ENCODE results near the gene SORBS1.

The SORBS1 gene

GRCh38 chr10:95565336-95565735, 4.2 kb upstream of the SORBS1 start:
- DNase-seq (ENCODE audit: low read depth in 2 of 2), result no peak

DNA sequence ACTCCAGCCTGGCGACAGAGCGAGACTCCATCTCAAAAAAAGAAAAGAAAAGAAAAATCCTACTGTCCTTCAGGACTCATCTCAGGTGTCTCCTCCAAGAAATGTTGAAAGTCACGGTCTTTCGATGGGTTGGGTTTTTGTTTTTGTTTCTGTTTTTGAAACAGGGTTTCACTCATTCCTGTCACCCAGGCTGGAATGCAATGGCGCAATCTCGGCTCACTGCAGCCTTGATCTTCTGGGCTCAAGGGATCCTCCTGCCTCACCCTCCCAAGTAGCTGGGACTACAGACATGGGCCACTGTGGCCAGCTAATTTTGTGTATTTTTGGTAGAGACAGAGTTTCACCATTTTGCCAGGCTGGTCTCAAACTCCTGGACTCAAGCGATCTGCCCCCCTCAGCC, 3.1 kb upstream of the SORBS1 start:
- no peak for DNase-seq (ENCODE audit: low read depth in 2 of 2)

GRCh38 chr10:95562341-95562965, 1.3 kb upstream of the SORBS1 start:
- DNase-seq (ENCODE audit: low read depth in 2 of 2), result no peak

GRCh38 chr10:95561864-95562177, 650 bp upstream of the SORBS1 start:
- no peak for DNase-seq (ENCODE audit: low read depth in 2 of 2)

- peak; percentile 4 to 8 for DNase-seq (ENCODE audit: low read depth in 2 of 2)
Observed at GRCh38 chr10:95560278-95561176, 644 bp downstream of the SORBS1 start.

DNA sequence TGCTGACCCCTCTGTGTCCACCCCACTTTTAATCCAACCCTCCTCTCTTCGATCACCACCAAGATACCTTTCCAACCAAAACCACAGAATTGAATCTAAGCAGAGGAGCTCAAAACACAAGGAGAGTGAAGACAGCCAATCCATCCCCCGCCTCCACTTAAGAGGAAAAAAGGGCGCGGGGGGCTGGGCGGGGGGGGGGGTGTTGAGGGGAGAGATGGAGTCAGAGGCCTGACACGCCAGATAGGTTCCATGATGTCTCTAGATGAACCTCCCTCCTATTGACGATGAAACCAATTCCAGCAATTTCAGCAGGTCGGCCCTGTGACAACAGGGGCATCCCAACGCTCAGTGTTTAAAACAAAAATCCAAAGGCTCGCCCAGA, 1.3 kb downstream of the SORBS1 start:
- no peak for DNase-seq (ENCODE audit: low read depth in 2 of 2)

DNA sequence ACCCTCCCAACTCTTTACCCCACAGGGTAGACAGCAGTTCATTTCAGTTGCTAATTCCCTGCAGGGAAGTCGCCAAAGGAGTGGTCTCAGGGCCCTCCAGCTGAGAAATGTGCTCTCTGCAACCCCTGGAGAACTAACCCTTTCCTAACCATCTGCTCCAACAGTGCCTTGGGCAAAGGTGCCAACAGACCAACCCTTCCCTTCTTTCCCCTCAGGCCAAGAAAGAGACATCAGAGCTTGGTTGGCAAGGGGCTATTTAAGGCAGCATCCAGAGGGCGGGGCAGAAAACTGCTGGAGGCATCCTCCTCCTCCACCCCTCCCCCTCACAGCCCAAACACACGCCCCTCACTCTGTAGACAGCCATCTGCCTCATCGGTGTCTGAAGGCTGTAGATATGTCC, 1.7 kb downstream of the SORBS1 start:
- no peak for DNase-seq (ENCODE audit: low read depth in 2 of 2)

GRCh38 chr10:95558593-95559320, 2.4 kb downstream of the SORBS1 start:
- DNase-seq (ENCODE audit: low read depth in 2 of 2), result no peak

- no peak for DNase-seq (ENCODE audit: low read depth in 2 of 2)
Observed at GRCh38 chr10:95556994-95557767, 4.0 kb downstream of the SORBS1 start.

DNA sequence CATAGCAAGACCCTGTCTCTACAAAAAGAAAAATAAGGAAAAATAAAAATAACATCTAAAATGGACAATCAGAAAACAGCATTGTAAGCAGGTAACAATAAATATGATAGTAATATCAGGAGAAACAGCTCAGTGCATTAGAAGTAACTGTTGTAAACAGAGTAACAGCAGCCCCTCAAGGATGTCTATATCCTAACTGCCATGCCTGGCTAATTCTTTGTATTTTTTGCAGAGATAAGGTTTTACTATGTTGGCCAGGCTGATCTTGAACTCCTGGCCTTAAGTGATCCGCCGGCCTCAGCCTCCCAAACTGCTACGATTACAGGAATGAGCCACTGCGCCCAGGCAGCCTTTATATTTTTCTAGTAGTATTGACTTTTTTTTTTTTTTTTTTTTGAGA, 7.5 kb downstream of the SORBS1 start:
- DNase-seq (ENCODE audit: low read depth in 2 of 2), result no peak

GRCh38 chr10:95552679-95553342, 8.4 kb downstream of the SORBS1 start:
- no peak for DNase-seq (ENCODE audit: low read depth in 2 of 2)

DNA sequence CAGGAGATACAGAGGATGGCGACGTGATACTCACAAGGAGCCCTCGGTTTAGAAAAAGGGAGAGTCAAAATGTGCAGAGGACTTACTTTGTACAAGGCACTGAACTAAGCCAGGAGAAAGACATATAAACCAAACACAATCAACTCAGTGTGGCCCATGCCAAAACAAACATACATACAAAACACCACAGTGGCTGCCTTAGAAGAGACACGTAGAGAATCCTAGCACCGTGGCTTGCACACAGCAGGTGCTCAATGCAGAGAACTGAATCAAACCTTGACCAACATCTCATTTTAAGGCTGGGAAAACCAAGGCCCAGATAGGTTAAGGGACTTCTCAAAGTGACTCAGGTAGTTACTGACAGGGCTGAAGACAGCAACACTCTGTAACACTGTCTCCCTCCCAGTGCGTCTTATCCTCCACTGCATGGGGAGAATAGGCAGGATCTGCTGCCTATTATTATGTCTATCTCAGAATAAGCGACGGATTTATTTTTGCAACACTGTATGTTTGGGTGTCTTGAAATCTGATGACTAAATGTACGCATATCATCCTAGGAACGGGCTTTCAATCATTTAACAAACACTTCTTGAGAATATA, 11.0 kb downstream of the SORBS1 start:
- DNase-seq (ENCODE audit: low read depth in 2 of 2), result no peak

- no peak for DNase-seq (ENCODE audit: low read depth in 2 of 2)
Observed at GRCh38 chr10:95547791-95548435, 13.3 kb downstream of the SORBS1 start.

GRCh38 chr10:95547197-95547596, 14.0 kb downstream of the SORBS1 start:
- no peak for DNase-seq (ENCODE audit: low read depth in 2 of 2)

GRCh38 chr10:95545981-95546380, 15.2 kb downstream of the SORBS1 start:
- no peak for DNase-seq (ENCODE audit: low read depth in 2 of 2)

DNA sequence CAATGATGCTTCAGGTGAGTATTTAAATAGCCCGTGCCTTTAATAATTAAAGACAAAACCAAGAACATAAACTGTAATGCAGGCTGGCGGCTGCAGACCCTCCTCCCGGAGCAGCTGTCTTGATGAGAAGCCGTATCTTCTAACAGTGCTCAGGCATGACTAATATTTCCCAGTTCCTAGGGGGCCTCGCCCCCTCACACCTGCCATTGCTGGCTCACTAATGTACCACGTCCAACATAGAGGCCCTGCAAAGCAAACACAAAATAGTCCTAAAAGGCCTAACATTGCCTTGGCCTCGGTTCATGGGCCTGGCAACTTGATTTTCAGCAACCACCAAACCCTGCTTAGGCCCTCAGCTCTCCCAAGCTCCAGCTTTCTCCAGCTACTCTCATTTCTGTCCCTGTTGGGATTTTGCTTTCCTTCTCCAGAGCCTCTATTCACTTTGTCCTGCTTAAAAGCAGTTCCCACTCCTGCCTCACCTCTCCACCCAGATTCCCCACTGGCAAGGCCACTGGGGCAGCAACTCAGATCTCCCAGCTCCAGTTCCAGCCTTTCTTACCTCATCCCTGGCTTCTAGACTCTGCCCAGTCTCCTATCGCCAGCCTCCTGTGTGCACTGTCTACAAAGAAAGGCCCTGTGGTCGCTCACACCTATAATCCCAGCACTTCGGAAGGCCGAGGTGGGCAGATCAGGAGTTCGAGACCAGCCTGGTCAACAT, 16.2 kb downstream of the SORBS1 start:
- no peak for DNase-seq (ENCODE audit: low read depth in 2 of 2)

DNA sequence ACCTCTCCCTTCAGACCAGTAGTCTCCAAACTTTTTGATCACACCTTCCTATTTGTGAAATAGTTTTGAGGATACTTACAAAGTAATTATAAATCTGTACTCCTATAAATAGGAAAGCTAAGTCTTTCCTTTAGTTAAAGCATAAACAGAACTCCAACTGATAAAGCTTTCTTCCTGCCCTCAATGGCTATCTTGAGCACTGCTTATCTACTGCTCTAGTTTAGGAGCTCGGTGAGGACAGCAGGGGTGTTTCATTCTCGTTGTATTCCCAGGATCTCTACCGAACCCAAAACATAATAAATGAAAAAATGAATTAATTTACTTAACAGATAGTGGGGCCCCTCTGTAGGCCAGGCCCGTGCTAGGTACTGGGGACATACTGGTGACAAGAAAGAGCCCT, 17.7 kb downstream of the SORBS1 start:
- DNase-seq (ENCODE audit: low read depth in 2 of 2), result no peak

- no peak for DNase-seq (ENCODE audit: low read depth in 2 of 2)
Observed at GRCh38 chr10:95542761-95543160, 18.4 kb downstream of the SORBS1 start.

DNA sequence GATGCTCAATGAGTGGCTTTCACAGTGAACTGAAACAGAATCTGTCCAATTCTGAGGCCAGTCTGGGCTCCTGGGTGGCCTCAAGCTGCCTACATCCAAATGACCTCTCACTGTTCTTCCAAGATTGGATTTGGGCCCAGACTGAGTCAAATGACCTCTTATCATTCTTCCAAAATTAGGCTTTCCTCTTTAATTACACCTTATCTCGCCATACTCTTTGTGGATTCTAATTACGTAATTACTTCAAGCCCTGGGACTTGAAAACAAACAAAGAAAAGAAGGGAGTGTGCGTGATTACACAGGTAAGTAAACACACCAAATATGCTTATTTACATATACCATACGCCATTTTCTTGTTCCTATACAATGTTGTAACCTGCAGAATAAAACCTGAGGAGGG, 18.8 kb downstream of the SORBS1 start:
- DNase-seq (ENCODE audit: low read depth in 2 of 2), result no peak

GRCh38 chr10:95540514-95541052, 20.6 kb downstream of the SORBS1 start:
- DNase-seq (ENCODE audit: low read depth in 2 of 2), result no peak
